Measurements from ENCODE around the gene ADAM8.

The ADAM8 gene

DNA sequence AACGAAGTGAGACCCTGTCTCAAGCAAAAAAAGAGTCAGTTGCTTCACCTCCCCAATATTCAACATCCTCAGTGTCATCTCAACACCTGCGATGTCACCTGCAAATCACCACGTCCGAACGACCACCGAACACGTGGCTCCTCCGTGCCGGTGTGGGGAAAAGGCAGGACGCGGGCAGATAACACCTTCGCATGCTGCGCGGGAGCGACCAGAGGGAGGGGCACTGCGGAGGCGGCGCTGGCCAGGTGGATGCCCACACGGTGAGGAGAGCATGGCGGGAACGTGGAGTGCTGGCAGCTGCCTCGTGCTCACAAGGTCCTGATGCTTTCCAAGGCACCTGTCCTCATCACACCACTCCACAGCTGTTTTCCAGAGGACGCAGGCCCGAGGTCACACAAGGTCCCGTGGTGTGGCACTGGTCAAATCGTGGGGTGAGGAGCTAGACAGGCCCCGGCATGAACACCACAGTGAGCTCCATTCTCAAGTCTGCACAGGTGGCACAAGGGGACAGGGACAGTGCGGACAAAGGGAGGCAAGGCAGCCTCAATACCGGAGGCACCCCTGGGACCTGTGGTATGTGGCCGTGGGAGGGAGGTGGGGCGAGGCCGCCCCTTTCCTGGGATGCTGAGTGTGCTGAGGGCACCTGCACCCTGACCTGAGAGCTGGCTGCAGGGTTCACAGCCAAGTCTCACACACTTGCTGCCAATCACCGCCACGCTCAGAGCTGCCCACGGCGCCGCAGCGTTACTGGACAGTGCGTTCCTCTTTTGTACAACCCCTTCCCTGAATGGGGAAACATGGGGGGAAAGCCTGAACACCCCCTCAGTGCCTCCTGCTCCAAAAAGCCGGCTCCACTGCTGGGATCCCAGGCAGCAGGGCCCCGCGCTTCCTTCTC lies 19.0 kb upstream of the ADAM8 start:
- Histone ChIP-seq H3K9ac (ENCODE audit: low read depth, low read length) (no peak overlapping the region), H3K27me3 (ENCODE audit: control insufficient read depth, insufficient read depth, low read length) (no peaks in the 10 kb centered on the region), H3K27ac (ENCODE audit: low read depth, low read length) (no peak overlapping the region), H3K4me3 (ENCODE audit: low read depth, low read length) (no peak overlapping the region), H3K4me1 (ENCODE audit: control insufficient read depth, insufficient read depth, low read length) (no peaks in the 10 kb centered on the region), H3K36me3 (ENCODE audit: control insufficient read depth, insufficient read depth, low read length) (peaks cover 85% of the 10 kb centered on the region), H3K9me3 (ENCODE audit: control insufficient read depth, insufficient read depth, low read length) (no peaks in the 10 kb centered on the region)

GRCh38 chr10:133294189-133294588 lies 17.5 kb upstream of the ADAM8 start:
- Histone ChIP-seq H3K4me1 (ENCODE audit: control insufficient read depth, insufficient read depth, low read length) (no peaks in the 10 kb centered on the region), H3K9ac (ENCODE audit: low read depth, low read length) (no peak overlapping the region), H3K27ac (ENCODE audit: low read depth, low read length) (no peak overlapping the region), H3K27me3 (ENCODE audit: control insufficient read depth, insufficient read depth, low read length) (no peaks in the 10 kb centered on the region), H3K9me3 (ENCODE audit: control insufficient read depth, insufficient read depth, low read length) (no peaks in the 10 kb centered on the region), H3K36me3 (ENCODE audit: control insufficient read depth, insufficient read depth, low read length) (peaks cover 83% of the 10 kb centered on the region), H3K4me3 (ENCODE audit: low read depth, low read length) (no peak overlapping the region)

- Histone ChIP-seq H3K27me3 (ENCODE audit: control insufficient read depth, insufficient read depth, low read length) (no peaks in the 10 kb centered on the region), H3K9me3 (ENCODE audit: control insufficient read depth, insufficient read depth, low read length) (no peaks in the 10 kb centered on the region), H3K36me3 (ENCODE audit: control insufficient read depth, insufficient read depth, low read length) (peaks cover 83% of the 10 kb centered on the region), H3K4me1 (ENCODE audit: control insufficient read depth, insufficient read depth, low read length) (no peaks in the 10 kb centered on the region), H3K27ac (ENCODE audit: low read depth, low read length) (no peak overlapping the region), H3K9ac (ENCODE audit: low read depth, low read length) (no peak overlapping the region), H3K4me3 (ENCODE audit: low read depth, low read length) (no peak overlapping the region)
Observed at GRCh38 chr10:133293810-133294119, 17.1 kb upstream of the ADAM8 start.

- H3K4me3 ChIP-seq (ENCODE audit: low read depth, low read length) = no peak overlapping the region
- H3K36me3 ChIP-seq (ENCODE audit: control insufficient read depth, insufficient read depth, low read length) = peaks cover 83% of the 10 kb centered on the region
- no peak overlapping the region for H3K27ac ChIP-seq (ENCODE audit: low read depth, low read length)
- no peak overlapping the region for H3K9ac ChIP-seq (ENCODE audit: low read depth, low read length)
- H3K27me3 ChIP-seq (ENCODE audit: control insufficient read depth, insufficient read depth, low read length) = no peaks in the 10 kb centered on the region
- no peaks in the 10 kb centered on the region for H3K9me3 ChIP-seq (ENCODE audit: control insufficient read depth, insufficient read depth, low read length)
- H3K4me1 ChIP-seq (ENCODE audit: control insufficient read depth, insufficient read depth, low read length) = no peaks in the 10 kb centered on the region
Observed at GRCh38 chr10:133292919-133293809, 16.5 kb upstream of the ADAM8 start.

DNA sequence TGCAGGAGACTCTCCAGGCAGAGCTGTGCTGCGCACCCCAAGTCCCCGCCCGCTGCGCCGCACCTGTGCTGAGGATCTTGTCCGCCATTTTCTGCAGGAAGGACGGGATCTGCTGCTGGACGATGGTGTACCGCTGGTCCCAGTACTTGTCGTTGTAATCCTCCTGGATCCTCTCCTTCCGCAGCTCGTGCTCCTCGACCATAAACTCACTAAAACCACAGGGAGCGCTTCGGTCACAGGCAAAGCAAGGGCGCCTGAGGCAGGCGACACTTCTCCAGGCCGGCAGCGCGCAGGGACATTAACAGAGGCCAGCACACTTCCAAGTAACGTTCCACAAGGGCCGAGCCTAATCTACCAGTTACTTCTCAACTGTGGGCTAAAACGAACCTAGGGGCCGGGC lies 13.1 kb upstream of the ADAM8 start:
- Histone ChIP-seq H3K27ac (ENCODE audit: low read depth, low read length) (no peak overlapping the region), H3K27me3 (ENCODE audit: control insufficient read depth, insufficient read depth, low read length) (no peaks in the 10 kb centered on the region), H3K36me3 (ENCODE audit: control insufficient read depth, insufficient read depth, low read length) (peaks cover 83% of the 10 kb centered on the region)

DNA sequence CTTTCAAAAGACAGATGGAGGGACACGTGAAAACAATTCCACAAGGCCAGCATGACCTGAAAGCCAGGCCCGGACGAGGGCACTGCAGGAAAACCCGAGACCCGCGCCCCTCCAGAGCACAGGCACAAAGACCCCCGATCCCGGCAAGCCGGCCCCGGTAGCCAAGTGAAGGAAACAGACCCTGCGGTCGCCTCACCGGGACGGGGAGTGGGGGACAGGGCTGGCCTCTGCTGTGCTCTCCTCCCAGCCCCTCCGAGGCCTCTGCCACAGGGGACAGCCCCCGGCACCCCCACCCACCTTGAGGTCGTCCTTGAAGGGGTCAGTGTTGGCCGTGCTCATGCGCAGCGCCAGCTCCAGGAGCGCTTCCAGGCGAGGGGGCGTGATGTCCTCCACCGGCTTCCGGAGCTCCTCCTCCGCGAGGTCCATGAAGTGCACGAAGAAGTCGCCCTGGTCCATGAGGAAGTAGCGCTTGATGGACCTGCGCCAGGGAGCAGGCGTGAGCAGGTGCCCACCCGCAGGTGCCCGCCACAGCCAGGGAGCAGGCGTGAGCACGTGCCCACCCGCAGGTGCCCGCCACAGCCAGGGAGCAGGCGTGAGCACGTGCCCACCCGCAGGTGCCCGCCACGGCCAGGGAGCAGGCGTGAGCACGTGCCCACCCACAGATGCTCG lies 11.3 kb upstream of the ADAM8 start:
- H3K27ac ChIP-seq (ENCODE audit: low read depth, low read length) = no peak overlapping the region
- no peaks in the 10 kb centered on the region for H3K9me3 ChIP-seq (ENCODE audit: control insufficient read depth, insufficient read depth, low read length)
- H3K4me1 ChIP-seq (ENCODE audit: control insufficient read depth, insufficient read depth, low read length) = no peaks in the 10 kb centered on the region
- peaks cover 84% of the 10 kb centered on the region for H3K36me3 ChIP-seq (ENCODE audit: control insufficient read depth, insufficient read depth, low read length)
- H3K27me3 ChIP-seq (ENCODE audit: control insufficient read depth, insufficient read depth, low read length) = no peaks in the 10 kb centered on the region
- no peak overlapping the region for H3K9ac ChIP-seq (ENCODE audit: low read depth, low read length)
- H3K4me3 ChIP-seq (ENCODE audit: low read depth, low read length) = no peak overlapping the region

More for the DNA sequence above, 13.1 kb upstream of the ADAM8 start:
- Histone ChIP-seq H3K9ac (ENCODE audit: low read depth, low read length) (no peak overlapping the region), H3K9me3 (ENCODE audit: control insufficient read depth, insufficient read depth, low read length) (no peaks in the 10 kb centered on the region), H3K4me1 (ENCODE audit: control insufficient read depth, insufficient read depth, low read length) (no peaks in the 10 kb centered on the region), H3K4me3 (ENCODE audit: low read depth, low read length) (no peak overlapping the region)

GRCh38 chr10:133286366-133286765 lies 9.7 kb upstream of the ADAM8 start:
- no peaks in the 10 kb centered on the region for H3K27me3 ChIP-seq (ENCODE audit: control insufficient read depth, insufficient read depth, low read length)
- H3K36me3 ChIP-seq (ENCODE audit: control insufficient read depth, insufficient read depth, low read length) = peaks cover 90% of the 10 kb centered on the region
- no peaks in the 10 kb centered on the region for H3K4me1 ChIP-seq (ENCODE audit: control insufficient read depth, insufficient read depth, low read length)
- no peak overlapping the region for H3K4me3 ChIP-seq (ENCODE audit: low read depth, low read length)
- no peak overlapping the region for H3K9ac ChIP-seq (ENCODE audit: low read depth, low read length)
- no peak overlapping the region for H3K27ac ChIP-seq (ENCODE audit: low read depth, low read length)
- H3K9me3 ChIP-seq (ENCODE audit: control insufficient read depth, insufficient read depth, low read length) = no peaks in the 10 kb centered on the region

- H3K9me3 ChIP-seq (ENCODE audit: control insufficient read depth, insufficient read depth, low read length) = no peaks in the 10 kb centered on the region
- no peaks in the 10 kb centered on the region for H3K4me1 ChIP-seq (ENCODE audit: control insufficient read depth, insufficient read depth, low read length)
- no peak overlapping the region for H3K27ac ChIP-seq (ENCODE audit: low read depth, low read length)
- H3K9ac ChIP-seq (ENCODE audit: low read depth, low read length) = no peak overlapping the region
- H3K36me3 ChIP-seq (ENCODE audit: control insufficient read depth, insufficient read depth, low read length) = peaks cover 87% of the 10 kb centered on the region
- no peak overlapping the region for H3K4me3 ChIP-seq (ENCODE audit: low read depth, low read length)
- H3K27me3 ChIP-seq (ENCODE audit: control insufficient read depth, insufficient read depth, low read length) = no peaks in the 10 kb centered on the region
Observed at GRCh38 chr10:133285217-133285616, 8.5 kb upstream of the ADAM8 start.

DNA sequence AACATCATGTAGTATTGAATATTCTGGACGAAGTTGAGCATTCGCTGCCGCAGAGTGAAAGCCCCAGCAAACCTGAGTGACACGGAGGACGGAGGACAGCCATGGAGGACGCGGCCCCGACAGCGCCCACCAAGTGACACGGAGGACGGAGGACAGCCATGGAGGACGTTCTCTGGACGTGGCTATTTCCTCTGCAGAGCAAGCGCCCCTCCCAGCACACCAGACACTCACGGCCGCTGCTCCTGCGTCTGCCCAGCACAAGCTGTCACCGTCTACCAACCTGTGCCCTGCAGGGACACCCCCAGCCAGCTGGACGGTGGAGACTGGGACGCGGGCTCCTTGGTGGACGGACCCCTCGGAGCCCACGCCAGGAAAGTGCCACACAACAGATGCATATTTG lies 7.3 kb upstream of the ADAM8 start:
- Histone ChIP-seq H3K36me3 (ENCODE audit: control insufficient read depth, insufficient read depth, low read length) (peaks cover 88% of the 10 kb centered on the region), H3K27ac (ENCODE audit: low read depth, low read length) (no peak overlapping the region), H3K4me1 (ENCODE audit: control insufficient read depth, insufficient read depth, low read length) (no peaks in the 10 kb centered on the region), H3K27me3 (ENCODE audit: control insufficient read depth, insufficient read depth, low read length) (no peaks in the 10 kb centered on the region), H3K9me3 (ENCODE audit: control insufficient read depth, insufficient read depth, low read length) (no peaks in the 10 kb centered on the region), H3K4me3 (ENCODE audit: low read depth, low read length) (no peak overlapping the region), H3K9ac (ENCODE audit: low read depth, low read length) (no peak overlapping the region)

- Histone ChIP-seq H3K27me3 (ENCODE audit: control insufficient read depth, insufficient read depth, low read length) (no peaks in the 10 kb centered on the region), H3K36me3 (ENCODE audit: control insufficient read depth, insufficient read depth, low read length) (peaks cover 78% of the 10 kb centered on the region), H3K9ac (ENCODE audit: low read depth, low read length) (no peak overlapping the region), H3K9me3 (ENCODE audit: control insufficient read depth, insufficient read depth, low read length) (no peaks in the 10 kb centered on the region), H3K4me3 (ENCODE audit: low read depth, low read length) (no peak overlapping the region), H3K4me1 (ENCODE audit: control insufficient read depth, insufficient read depth, low read length) (no peaks in the 10 kb centered on the region), H3K27ac (ENCODE audit: low read depth, low read length) (no peak overlapping the region)
Observed at GRCh38 chr10:133282846-133283390, 6.2 kb upstream of the ADAM8 start.

Measured in HUES48 (cell line).